HepG2 (cell line): Measurements from ENCODE around the gene VDR. TPM values are rescaled to one million over a fixed set of nuclear protein-coding genes. Genes with fewer than 3 reads are reported as not detected.

Experiments
- FIP1L1 ChIP-seq: fragments of 200-400 bp; formaldehyde crosslinking; IDR thresholded peaks from 2 replicates; pipeline ENCODE4 v1.6.1; 2018; ENCODE audit warnings: low read depth, mild to moderate bottlenecking, low read length, moderate library complexity, borderline replicate concordance; ENCODE audit not compliant: insufficient read depth
- ISL2 ChIP-seq: sonication (generic); formaldehyde crosslinking; IDR thresholded peaks from 2 replicates; pipeline ENCODE4 v1.5.0; 2020; ENCODE audit warnings: missing genetic modification reagents
- ZFP62 ChIP-seq: sonication (generic); formaldehyde crosslinking; IDR thresholded peaks from 2 replicates; pipeline ENCODE4 v1.4.0; 2020; ENCODE audit warnings: missing genetic modification reagents
- ZNF678 ChIP-seq: sonication (generic); formaldehyde crosslinking; IDR thresholded peaks from 2 replicates; pipeline ENCODE4 v1.4.0; 2020; ENCODE audit warnings: mild to moderate bottlenecking, missing genetic modification reagents
- ZNF713 ChIP-seq: sonication (generic); formaldehyde crosslinking; IDR thresholded peaks from 2 replicates; pipeline ENCODE4 v1.4.0; 2020; ENCODE audit warnings: mild to moderate bottlenecking, missing genetic modification reagents
- ZSCAN20 ChIP-seq: sonication (generic); formaldehyde crosslinking; IDR thresholded peaks from 2 replicates; pipeline ENCODE4 v1.4.0; 2020; ENCODE audit warnings: missing genetic modification reagents, mild to moderate bottlenecking, borderline replicate concordance
- polyA plus RNA-seq, 8 experiments: library from polyadenylated mRNA; depleted of rRNA in 3 of 8; stranded (reverse) in 7 of 8; unstranded in 1 of 8; fragments of >200 nt; fragmentation: Illumina TruSeq in 4 of 8; extraction: Trizol in 4 of 8; gene quantifications; 2 replicates each; pipeline versions ENCODE4 v1.2.1 to v1.2.3, GENCODE V29; 2011 to 2016; ENCODE audit warnings: low read depth in 4 of 8, missing spikeins in 1 of 8, mixed read lengths in 1 of 8; ENCODE audit not compliant: insufficient read depth in 1 of 8
- total RNA-seq, 5 experiments: library from RNA; depleted of rRNA; stranded (reverse); fragments of >200 nt; fragmentation: Illumina TruSeq; extraction: Trizol; gene quantifications; 2 replicates each; pipeline ENCODE4 v1.2.3, GENCODE V29; 2016; ENCODE audit warnings: low read depth in 1 of 5
- TF ChIP-seq, protein P1 (sequence below), 2 experiments: fragments of 450-650 bp in 1 of 2; sonication (generic) in 1 of 2; formaldehyde crosslinking in 1 of 2; IDR thresholded peaks; 2 replicates each; pipeline versions ENCODE4 v1.6.1 to v1.8.0; 2016 to 2022; ENCODE audit warnings: antibody characterized with exemption in 1 of 2, mild to moderate bottlenecking in 1 of 2, missing genetic modification reagents in 1 of 2

VDR gene
- total and polyA plus RNA-seq, 2 of the 13 experiments (the other 11 are each of a cell fraction or from before 2014, with no cell fraction given), result 0.08 to 0.33 TPM

DNA sequence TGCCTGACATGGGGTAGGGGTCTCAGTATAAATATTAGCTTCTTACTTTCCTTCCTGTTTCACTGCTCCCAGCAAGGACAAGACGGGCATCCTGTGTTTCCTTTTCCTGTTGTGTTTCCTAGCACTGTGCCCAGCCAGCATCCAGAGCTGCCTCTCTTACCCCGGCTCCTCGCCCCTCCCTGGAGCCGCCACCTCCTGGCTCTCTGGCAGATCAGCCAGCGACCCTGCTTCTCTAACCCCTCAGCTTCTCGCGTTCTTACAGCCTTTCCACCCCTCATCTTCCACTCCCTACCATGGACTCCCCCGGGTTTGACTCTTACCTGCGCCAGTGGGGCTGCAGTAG lies 102.9 kb downstream of the VDR start (continued):
- TF ChIP-seq, protein P1, sequence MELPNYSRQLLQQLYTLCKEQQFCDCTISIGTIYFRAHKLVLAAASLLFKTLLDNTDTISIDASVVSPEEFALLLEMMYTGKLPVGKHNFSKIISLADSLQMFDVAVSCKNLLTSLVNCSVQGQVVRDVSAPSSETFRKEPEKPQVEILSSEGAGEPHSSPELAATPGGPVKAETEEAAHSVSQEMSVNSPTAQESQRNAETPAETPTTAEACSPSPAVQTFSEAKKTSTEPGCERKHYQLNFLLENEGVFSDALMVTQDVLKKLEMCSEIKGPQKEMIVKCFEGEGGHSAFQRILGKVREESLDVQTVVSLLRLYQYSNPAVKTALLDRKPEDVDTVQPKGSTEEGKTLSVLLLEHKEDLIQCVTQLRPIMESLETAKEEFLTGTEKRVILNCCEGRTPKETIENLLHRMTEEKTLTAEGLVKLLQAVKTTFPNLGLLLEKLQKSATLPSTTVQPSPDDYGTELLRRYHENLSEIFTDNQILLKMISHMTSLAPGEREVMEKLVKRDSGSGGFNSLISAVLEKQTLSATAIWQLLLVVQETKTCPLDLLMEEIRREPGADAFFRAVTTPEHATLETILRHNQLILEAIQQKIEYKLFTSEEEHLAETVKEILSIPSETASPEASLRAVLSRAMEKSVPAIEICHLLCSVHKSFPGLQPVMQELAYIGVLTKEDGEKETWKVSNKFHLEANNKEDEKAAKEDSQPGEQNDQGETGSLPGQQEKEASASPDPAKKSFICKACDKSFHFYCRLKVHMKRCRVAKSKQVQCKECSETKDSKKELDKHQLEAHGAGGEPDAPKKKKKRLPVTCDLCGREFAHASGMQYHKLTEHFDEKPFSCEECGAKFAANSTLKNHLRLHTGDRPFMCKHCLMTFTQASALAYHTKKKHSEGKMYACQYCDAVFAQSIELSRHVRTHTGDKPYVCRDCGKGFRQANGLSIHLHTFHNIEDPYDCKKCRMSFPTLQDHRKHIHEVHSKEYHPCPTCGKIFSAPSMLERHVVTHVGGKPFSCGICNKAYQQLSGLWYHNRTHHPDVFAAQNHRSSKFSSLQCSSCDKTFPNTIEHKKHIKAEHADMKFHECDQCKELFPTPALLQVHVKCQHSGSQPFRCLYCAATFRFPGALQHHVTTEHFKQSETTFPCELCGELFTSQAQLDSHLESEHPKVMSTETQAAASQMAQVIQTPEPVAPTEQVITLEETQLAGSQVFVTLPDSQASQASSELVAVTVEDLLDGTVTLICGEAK (IDR thresholded peaks at IDR 0.05), result no peak
- TF ChIP-seq, protein P1 (CRISPR knock-in tag; IDR thresholded peaks at IDR 0.05), result no peak
- TF ChIP-seq ZNF713, result no peak
- TF ChIP-seq ISL2, result no peak
- no peak for TF ChIP-seq ZNF678 (CRISPR knock-in tag)
- no peak for TF ChIP-seq ZFP62
- TF ChIP-seq ZSCAN20, result no peak
- TF ChIP-seq FIP1L1, result no peak
